Stomach (tissue), 9 donors: Measurements from ENCODE around the gene TTC24. TPM values are rescaled to one million over a fixed set of nuclear protein-coding genes. Genes with fewer than 3 reads are reported as not detected.

Experiments used
- DNase-seq, 2 donors: peaks; one replicate each; pipeline versions ENCODE4 v3.0.0 to v3.0.0-alpha.2; 2013 to 2019
- H3K27ac ChIP-seq, 5 donors: fragments of 200-600 bp in 4 of 5; sonication (generic) in 4 of 5; one replicate each; pipeline ENCODE4 v1.5.1; 2013 to 2019; ENCODE audit warnings: mild to moderate bottlenecking in 1 of 5, moderate library complexity in 1 of 5
- H3K27me3 ChIP-seq, 3 donors: fragments of 200-600 bp; sonication (generic); one replicate each; pipeline ENCODE4 v1.5.1; 2017 to 2019; ENCODE audit warnings: mixed run types in 1 of 3
- H3K36me3 ChIP-seq, 4 donors: fragments of 200-600 bp; sonication (generic); 1 replicate in 3 of 4; 2 replicates in 1 of 4; pipeline ENCODE4 v1.5.1; 2016 to 2019
- H3K4me1 ChIP-seq, 4 donors: fragments of 200-600 bp; sonication (generic); one replicate each; pipeline ENCODE4 v1.5.1; 2016 to 2019
- H3K4me3 ChIP-seq, 4 donors: fragments of 200-600 bp; sonication (generic) in 3 of 4; one replicate each; pipeline ENCODE4 v1.5.1; 2016 to 2019; ENCODE audit warnings: mild to moderate bottlenecking in 1 of 4
- H3K9me3 ChIP-seq, 4 donors: fragments of 200-600 bp; sonication (generic); one replicate each; pipeline ENCODE4 v1.5.1; 2016 to 2019
- CTCF ChIP-seq, 7 experiments: fragments of 450-650 bp in 4 of 7; fragments of 200-600 bp in 3 of 7; sonication (generic) in 3 of 7; IDR thresholded peaks; one replicate each; pipeline ENCODE4 v1.5.1; 2016 to 2019; ENCODE audit warnings: antibody characterized with exemption in 7 of 7, control low read depth in 2 of 7, mild to moderate bottlenecking in 1 of 7
- EP300 ChIP-seq: sonication (generic); formaldehyde crosslinking; IDR thresholded peaks from one replicate; pipeline ENCODE4 v1.6.1; 2017; ENCODE audit warnings: antibody characterized with exemption
- POLR2A ChIP-seq, 4 donors: fragments of 450-650 bp; IDR thresholded peaks; one replicate each; pipeline ENCODE4 v1.6.1; 2016; ENCODE audit warnings: antibody characterized with exemption in 4 of 4, control low read depth in 2 of 4, mild to moderate bottlenecking in 1 of 4, moderate library complexity in 1 of 4
- POLR2AphosphoS5 ChIP-seq, 3 donors: sonication (generic); formaldehyde crosslinking; IDR thresholded peaks; one replicate each; pipeline ENCODE4 v1.6.1; 2016; ENCODE audit warnings: antibody characterized with exemption in 3 of 3
- WGBS, 5 donors: extraction: QIAGEN DNeasy Blood & Tissue Kit in 3 of 5; methylation state at CpG; one replicate each; pipeline versions ENCODE4 v1.1.5 to v1.1.7; 2013 to 2018; 5-methylcytosine and 5-hydroxymethylcytosine counted together
- intact Hi-C: fragments of 100-400 bp; cut with DNase I; formaldehyde crosslinking; loops from one replicate; pipeline ENCODE4 v1.15.1; 2023; ENCODE audit warnings: low total_unique reads
- polyA plus RNA-seq, 3 donors: library from polyadenylated mRNA; stranded (reverse); fragments of 200-250 nt; gene quantifications; one replicate each; pipeline ENCODE4 v1.2.3, GENCODE V29; 2013
- total RNA-seq, 5 donors: library from RNA; depleted of rRNA; stranded (reverse); fragments of >200 nt; gene quantifications; one replicate each; pipeline versions ENCODE4 v1.1.0 to v1.2.3, GENCODE V29; 2014 to 2016
- donor health status: healthy with polysubstance abuse.
- donor health status: Bipolar disorder and iron deficiency.
- donor health status: healthy.

TTC24 gene
- total and polyA plus RNA-seq, 8 donors: 0.55 TPM; not detected in 7

- Histone ChIP-seq H3K4me3 (no peak overlapping the region), H3K36me3 (peaks cover 0 to 18% (median 0%) of the 10 kb centered on the region in 4 donors), H3K27ac (no peak overlapping the region), H3K9me3 (no peaks in the 10 kb centered on the region), H3K27me3 (no peaks in the 10 kb centered on the region), H3K4me1 (no peaks in the 10 kb centered on the region)
- intact Hi-C loops: no loop called here
- no peak for DNase-seq
- no peak for TF ChIP-seq EP300
- no peak for TF ChIP-seq POLR2AphosphoS5 (IDR thresholded peaks at IDR 0.05)
- no peak for TF ChIP-seq POLR2A (IDR thresholded peaks at IDR 0.05)
- no peak for TF ChIP-seq CTCF (IDR thresholded peaks at IDR 0.05)
- 69 to 87% (median 74%) methylated on average over 5 of the region's 5 CpGs for WGBS, 5 donors
These were observed 19.6 kb upstream of the TTC24 start for GRCh38 chr1:156559797-156560385.

GRCh38 chr1:156560585-156561163 is 18.8 kb upstream of the TTC24 start:
- Histone ChIP-seq H3K27ac (no peak overlapping the region), H3K27me3 (no peaks in the 10 kb centered on the region), H3K4me1 (no peaks in the 10 kb centered on the region), H3K9me3 (no peaks in the 10 kb centered on the region), H3K4me3 (no peak overlapping the region), H3K36me3 (peaks cover 0 to 18% (median 0%) of the 10 kb centered on the region in 4 donors)
- no peak for TF ChIP-seq POLR2AphosphoS5 (IDR thresholded peaks at IDR 0.05)
- TF ChIP-seq EP300: no peak
- TF ChIP-seq POLR2A (IDR thresholded peaks at IDR 0.05): no peak
- TF ChIP-seq CTCF (IDR thresholded peaks at IDR 0.05): no peak
- intact Hi-C loops: no loop called here
- no peak for DNase-seq
- WGBS, 5 donors: 70 to 78% (median 76%) methylated on average over 5 of the region's 5 CpGs

DNA sequence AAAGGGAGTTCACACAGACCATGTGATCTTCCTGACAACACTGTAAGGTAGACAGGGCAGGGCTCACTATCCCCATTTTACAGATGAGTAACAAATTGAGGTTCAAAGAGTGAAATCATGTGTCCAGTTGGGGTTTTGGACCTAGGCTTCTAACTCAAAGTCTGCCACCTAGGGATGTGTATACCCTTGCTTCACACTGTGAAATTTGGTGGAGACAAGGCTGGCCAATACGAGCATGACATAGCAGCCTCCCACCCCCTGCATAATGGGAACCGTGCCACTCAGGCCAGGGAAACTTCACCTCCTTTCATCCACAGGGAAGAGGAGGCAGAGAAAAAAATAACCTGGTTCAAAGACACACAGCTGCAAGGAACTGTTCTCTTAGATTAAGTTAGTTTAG is 14.0 kb upstream of the TTC24 start:
- Histone ChIP-seq H3K9me3 (no peaks in the 10 kb centered on the region), H3K27ac (no peak overlapping the region), H3K4me1 (peaks cover 0 to 5% (median 0%) of the 10 kb centered on the region in 4 donors), H3K27me3 (peaks cover 0 to 9% (median 0%) of the 10 kb centered on the region in 3 donors), H3K36me3 (peaks cover 0 to 15% (median 0%) of the 10 kb centered on the region in 4 donors), H3K4me3 (no peak overlapping the region)
- intact Hi-C loops: no loop called here
- 78 to 95% (median 88%) methylated on average over 2 of the region's 2 CpGs for WGBS, 5 donors
- DNase-seq: no peak
- TF ChIP-seq EP300: no peak
- no peak for TF ChIP-seq CTCF (IDR thresholded peaks at IDR 0.05)
- no peak for TF ChIP-seq POLR2AphosphoS5 (IDR thresholded peaks at IDR 0.05)
- TF ChIP-seq POLR2A (IDR thresholded peaks at IDR 0.05): no peak

DNA sequence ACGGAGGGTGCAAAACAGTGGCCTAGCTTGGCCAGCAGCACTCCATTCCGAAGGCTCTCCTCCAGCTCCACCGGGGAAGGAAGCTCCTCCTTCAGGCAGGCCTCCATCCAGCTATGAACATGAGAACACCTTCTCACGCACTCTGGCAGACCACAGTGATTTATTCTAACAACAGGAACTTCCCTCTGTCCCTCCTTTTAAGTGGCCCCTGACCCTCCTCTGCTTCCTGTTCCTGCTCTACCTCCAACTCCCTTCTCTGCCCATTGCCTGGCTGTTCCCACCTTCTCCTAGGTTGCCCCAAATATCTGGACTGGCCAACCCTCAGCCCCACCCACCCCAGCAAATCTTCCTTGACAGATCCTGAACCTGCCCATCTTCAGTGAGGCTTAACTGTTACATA is 13.1 kb upstream of the TTC24 start:
- H3K9me3 ChIP-seq: no peaks in the 10 kb centered on the region
- H3K4me3 ChIP-seq: no peak overlapping the region
- TF ChIP-seq POLR2A (IDR thresholded peaks at IDR 0.05) (no peak), EP300 (no peak), POLR2AphosphoS5 (IDR thresholded peaks at IDR 0.05) (no peak), CTCF (IDR thresholded peaks at IDR 0.05) (no peak)
- intact Hi-C loops: no loop called here
- peaks cover 0 to 15% (median 0%) of the 10 kb centered on the region in 4 donors for H3K36me3 ChIP-seq
- H3K27ac ChIP-seq: no peak overlapping the region
- WGBS, 5 donors: 82 to 94% (median 90%) methylated on average over 4 of the region's 4 CpGs
- H3K4me1 ChIP-seq: peaks cover 0 to 15% (median 0%) of the 10 kb centered on the region in 4 donors
- no peak for DNase-seq
- H3K27me3 ChIP-seq: peaks cover 0 to 14% (median 0%) of the 10 kb centered on the region in 3 donors
